Hair follicle dermal papilla cell (primary cell): ENCODE measurements around the gene HK1. TPM values are rescaled to one million over a fixed set of nuclear protein-coding genes. Genes with fewer than 3 reads are reported as not detected.

Experiments
- total RNA-seq: library from RNA; depleted of rRNA; stranded (reverse); fragments of >200 nt; gene quantifications from 2 replicates; pipeline ENCODE4 v1.2.3, GENCODE V29; 2012

The HK1 gene
- 141 and 167 TPM in 2 replicates for total RNA-seq

GRCh38 chr10:69278446-69278963, at the start of gene HK1:
TSS of gene HK1 (plus strand) at chr10:69278496.

GRCh38 chr10:69416695-69417094, 138.4 kb downstream of the HK1 start, which contains the start of gene TACR2:
TSS of gene TACR2 (minus strand) at chr10:69416918. CDS start at chr10:69416323, 595 bp downstream.

DNA sequence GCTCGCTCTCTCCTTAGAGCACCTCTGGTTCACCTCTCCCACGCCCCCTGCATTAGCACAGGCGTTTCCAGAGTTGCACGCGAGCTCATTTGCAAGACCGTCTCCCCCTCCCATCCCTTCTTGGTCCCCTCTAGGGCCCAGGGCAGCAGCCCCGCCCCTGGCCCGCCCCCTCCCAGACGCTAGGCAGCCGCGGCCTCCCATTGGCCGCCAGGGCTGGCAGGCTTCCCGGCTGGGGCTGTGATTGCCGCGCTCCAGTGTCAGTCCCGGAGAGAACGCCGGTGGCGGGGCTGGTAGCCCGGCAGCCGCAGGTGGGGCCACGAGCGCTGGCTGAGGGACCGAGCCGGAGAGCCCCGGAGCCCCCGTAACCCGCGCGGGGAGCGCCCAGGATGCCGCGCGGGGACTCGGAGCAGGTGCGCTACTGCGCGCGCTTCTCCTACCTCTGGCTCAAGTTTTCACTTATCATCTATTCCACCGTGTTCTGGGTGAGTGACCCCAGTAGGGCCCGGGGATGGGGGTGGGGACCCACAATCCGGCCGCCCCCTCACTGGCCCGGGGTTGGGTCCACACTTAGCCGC, 173.0 kb downstream of the HK1 start, which contains the start of gene TSPAN15:
TSPAN15 (plus strand) TSS at position 257 of the 575 bp plus-strand sequence; CDS start at position 387, 130 bp downstream.

Other genes starting within 250 kb of the HK1 start
- 132 and 137 TPM in 2 replicates for gene SRGN, start 190.4 kb upstream of the HK1 start, total RNA-seq
- 24.8 and 32.0 TPM in 2 replicates for gene VPS26A, start 154.3 kb upstream of the HK1 start, total RNA-seq
- 24.5 and 27.4 TPM in 2 replicates for gene SUPV3L1, start 98.3 kb upstream of the HK1 start, total RNA-seq
- gene HKDC1, start 58.2 kb upstream of the HK1 start, total RNA-seq, result 0.16 and 0.24 TPM in 2 replicates
- 0.12 and 0.32 TPM in 2 replicates for gene TACR2, start 138.4 kb downstream of the HK1 start, total RNA-seq
- 1.3 TPM in 2 replicates for gene TSPAN15, start 173.0 kb downstream of the HK1 start, total RNA-seq